Effector memory CD4-positive, alpha-beta T cell (primary cell): Measurements from ENCODE around the gene PABPN1L.

Experiments used
- DNase-seq, 3 donors: peaks; one replicate each; pipeline ENCODE4 v3.0.0-alpha.2; 2020
- H3K27ac ChIP-seq: 2 replicates; pipeline ENCODE4 v1.7.0; 2013; ENCODE audit warnings: mild to moderate bottlenecking, low read length, moderate library complexity; ENCODE audit not compliant: insufficient read depth, poor library complexity, severe bottlenecking
- H3K27me3 ChIP-seq: replicated peaks from 2 replicates; pipeline ENCODE4 v1.7.0; 2013; ENCODE audit warnings: mild to moderate bottlenecking, low read length; ENCODE audit not compliant: insufficient read depth, control insufficient read depth, poor library complexity, severe bottlenecking
- H3K36me3 ChIP-seq: 2 replicates; pipeline ENCODE4 v1.7.0; 2013; ENCODE audit warnings: mild to moderate bottlenecking, low read length, moderate library complexity; ENCODE audit not compliant: control insufficient read depth, insufficient read depth
- H3K4me1 ChIP-seq: 2 replicates; pipeline ENCODE4 v1.7.0; 2013; ENCODE audit warnings: low read length, mild to moderate bottlenecking; ENCODE audit not compliant: control insufficient read depth, insufficient read depth, poor library complexity, severe bottlenecking
- H3K4me3 ChIP-seq: 2 replicates; pipeline ENCODE4 v1.7.0; 2013; ENCODE audit warnings: low read length, low read depth, mild to moderate bottlenecking; ENCODE audit not compliant: insufficient read depth, poor library complexity, severe bottlenecking
- H3K9me3 ChIP-seq: 2 replicates; pipeline ENCODE4 v1.7.0; 2013; ENCODE audit warnings: mild to moderate bottlenecking, low read length, moderate library complexity; ENCODE audit not compliant: control insufficient read depth

PABPN1L gene

DNA sequence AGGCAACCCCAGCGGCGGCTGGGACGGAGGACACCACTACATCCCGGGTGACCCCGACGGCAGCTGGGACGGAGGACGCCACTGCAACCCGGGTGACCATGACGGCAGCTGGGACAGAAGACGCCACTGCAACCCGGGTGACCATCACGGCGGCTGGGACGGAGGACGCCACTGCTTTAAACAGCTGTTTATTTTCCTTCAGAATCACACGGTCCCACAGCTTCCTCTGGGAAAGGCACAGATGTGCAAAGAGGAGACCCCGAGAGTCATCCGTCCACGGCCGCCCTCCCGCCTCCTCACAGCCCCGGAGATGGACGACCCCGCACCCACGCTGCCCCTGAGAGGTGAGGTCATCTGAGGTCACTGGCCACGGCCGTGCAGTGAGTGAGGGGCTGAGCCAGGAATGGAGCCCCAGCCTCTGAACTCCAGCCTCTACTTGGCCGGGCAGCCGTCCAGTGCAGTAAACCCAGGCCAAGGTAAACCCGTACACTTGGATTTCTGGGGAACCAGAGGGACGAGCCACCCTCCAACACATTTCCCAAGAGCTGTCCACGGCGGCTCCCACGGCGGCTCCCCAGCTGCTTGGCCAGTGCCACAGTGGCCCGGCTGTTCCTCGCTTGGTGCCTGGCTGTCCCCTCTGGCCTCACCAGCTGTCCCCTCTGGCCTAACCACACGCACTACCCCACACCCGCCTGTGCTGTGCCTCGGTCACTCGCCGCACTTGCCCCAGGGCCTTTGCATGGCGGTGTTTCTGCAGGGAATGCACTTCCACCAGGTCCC, 43.2 kb upstream of the PABPN1L start:
- Histone ChIP-seq H3K27me3 (no peaks in the 10 kb centered on the region), H3K4me3 (no peak overlapping the region), H3K27ac (no peak overlapping the region), H3K9me3 (no peaks in the 10 kb centered on the region), H3K4me1 (no peaks in the 10 kb centered on the region), H3K36me3 (no peaks in the 10 kb centered on the region)
- no peak for DNase-seq

DNA sequence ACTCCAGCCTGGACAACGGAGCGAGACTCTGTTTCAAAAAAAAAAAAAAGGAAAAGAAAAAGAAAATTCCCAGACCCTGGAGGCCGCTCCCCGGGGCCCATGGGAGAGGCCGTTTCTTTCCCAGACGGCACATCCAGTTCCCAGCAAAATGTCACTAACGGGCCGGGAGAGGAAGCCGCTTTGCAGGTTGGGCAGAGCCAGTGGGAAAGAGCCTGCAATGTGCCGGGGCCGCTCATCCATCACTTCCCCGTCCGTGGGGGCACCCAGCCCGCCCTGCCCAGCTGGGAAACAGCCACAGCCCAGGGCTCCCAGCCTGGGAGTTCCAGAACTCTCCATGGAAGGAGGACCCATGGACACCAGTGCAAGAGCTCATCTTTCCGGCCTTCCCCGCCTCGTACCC, 41.8 kb upstream of the PABPN1L start:
- no peak for DNase-seq
- Histone ChIP-seq H3K4me3 (no peak overlapping the region), H3K27me3 (no peaks in the 10 kb centered on the region), H3K9me3 (no peaks in the 10 kb centered on the region), H3K36me3 (no peaks in the 10 kb centered on the region), H3K27ac (no peak overlapping the region), H3K4me1 (no peaks in the 10 kb centered on the region)

DNA sequence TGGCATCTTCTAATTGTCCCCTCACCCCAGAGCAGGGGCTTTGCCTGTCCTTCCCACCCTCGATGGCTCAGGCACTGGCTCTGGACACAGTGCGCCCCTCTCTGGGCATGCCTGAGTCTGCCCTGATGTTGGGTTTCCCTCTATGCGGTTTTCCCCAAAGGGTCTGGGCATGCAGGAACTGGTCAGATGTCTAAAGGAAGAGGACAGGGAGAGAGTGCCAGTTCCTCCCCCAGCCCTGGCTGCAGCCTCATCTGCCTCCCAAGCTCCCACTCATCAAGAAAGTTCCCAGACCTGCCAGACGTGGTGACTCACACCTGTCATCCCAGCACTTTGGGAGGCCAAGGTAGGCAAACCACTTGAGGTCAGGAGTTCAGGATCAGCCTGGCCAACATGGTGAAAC, 41.3 kb upstream of the PABPN1L start:
- H3K4me3 ChIP-seq = no peak overlapping the region
- no peaks in the 10 kb centered on the region for H3K36me3 ChIP-seq
- no peak for DNase-seq
- no peaks in the 10 kb centered on the region for H3K4me1 ChIP-seq
- no peak overlapping the region for H3K27ac ChIP-seq
- H3K27me3 ChIP-seq = no peaks in the 10 kb centered on the region
- no peaks in the 10 kb centered on the region for H3K9me3 ChIP-seq

DNA sequence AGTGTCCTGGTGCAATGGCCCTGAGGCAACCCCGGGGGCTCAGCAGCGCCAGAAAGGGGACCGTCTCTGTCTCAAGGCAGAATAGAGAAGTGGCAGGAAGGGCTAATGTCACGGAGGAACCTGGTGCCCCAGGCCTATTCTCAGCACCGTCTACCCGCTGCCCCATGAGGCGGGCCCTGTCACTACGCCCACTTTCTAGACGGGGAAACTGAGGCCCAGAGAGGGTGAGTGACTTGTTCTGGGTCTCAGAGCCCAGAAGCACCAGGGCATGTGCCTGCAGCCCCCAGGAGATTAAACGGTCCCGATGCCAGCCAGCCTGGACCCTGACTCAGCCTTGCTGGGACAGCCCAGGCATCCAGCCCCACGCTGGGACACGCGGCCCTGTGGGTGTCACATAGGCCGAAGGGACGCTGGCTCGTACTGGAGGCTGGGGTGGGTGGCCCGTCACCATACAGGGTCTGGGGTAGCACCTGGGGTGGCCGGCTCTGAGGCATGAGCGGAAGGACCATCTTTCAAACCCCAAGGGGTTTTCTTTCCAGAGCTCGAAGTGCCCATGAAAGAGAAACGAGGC, 40.2 kb upstream of the PABPN1L start:
- Histone ChIP-seq H3K9me3 (no peaks in the 10 kb centered on the region), H3K4me3 (no peak overlapping the region), H3K36me3 (no peaks in the 10 kb centered on the region), H3K27ac (no peak overlapping the region), H3K27me3 (no peaks in the 10 kb centered on the region), H3K4me1 (no peaks in the 10 kb centered on the region)
- DNase-seq = no peak

DNA sequence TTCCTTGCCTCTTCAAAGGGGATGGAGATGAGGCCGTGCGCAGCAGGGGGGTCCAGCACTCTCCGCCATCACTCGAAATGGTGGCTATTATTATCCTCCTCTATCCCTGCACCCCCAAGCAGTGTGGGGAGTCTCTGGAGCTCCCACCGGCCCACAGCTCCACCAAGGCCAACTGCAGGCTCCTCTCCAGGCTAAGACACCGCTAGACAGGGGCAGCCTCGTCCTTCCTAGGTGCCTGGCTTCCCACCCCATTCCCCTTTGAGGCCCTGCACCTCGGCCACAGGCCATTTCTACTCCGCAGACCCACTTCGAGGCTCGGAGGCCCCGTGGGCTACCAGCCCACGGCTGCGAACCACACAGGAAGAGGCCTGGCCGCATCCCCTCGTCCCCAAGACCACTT, 39.6 kb upstream of the PABPN1L start:
- no peak for DNase-seq
- Histone ChIP-seq H3K36me3 (no peaks in the 10 kb centered on the region), H3K4me3 (no peak overlapping the region), H3K4me1 (no peaks in the 10 kb centered on the region), H3K27me3 (no peaks in the 10 kb centered on the region), H3K9me3 (no peaks in the 10 kb centered on the region), H3K27ac (no peak overlapping the region)

DNA sequence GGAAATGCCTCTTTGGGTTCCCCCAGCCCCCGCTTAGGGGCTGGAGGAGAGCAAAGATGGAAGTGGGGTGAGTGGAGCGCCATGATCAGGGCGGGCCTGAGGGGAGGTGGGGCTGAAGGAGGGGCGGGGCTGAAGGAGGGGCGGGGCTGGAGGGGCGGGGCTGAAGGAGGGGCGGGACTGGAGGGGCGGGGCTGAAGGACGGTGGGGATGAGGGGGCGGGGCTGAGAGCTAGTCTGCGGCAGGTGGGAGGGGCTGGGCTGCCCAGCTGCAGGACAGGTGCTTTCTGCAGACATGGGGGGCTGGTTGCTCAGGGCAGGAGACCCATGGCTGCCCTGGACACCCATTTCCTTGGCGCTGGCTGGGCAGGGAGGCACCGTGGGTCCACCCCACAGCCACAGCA, 39.1 kb upstream of the PABPN1L start:
- Histone ChIP-seq H3K4me1 (no peaks in the 10 kb centered on the region), H3K27me3 (no peaks in the 10 kb centered on the region), H3K9me3 (no peaks in the 10 kb centered on the region), H3K27ac (no peak overlapping the region), H3K36me3 (no peaks in the 10 kb centered on the region), H3K4me3 (no peak overlapping the region)
- DNase-seq = no peak

DNA sequence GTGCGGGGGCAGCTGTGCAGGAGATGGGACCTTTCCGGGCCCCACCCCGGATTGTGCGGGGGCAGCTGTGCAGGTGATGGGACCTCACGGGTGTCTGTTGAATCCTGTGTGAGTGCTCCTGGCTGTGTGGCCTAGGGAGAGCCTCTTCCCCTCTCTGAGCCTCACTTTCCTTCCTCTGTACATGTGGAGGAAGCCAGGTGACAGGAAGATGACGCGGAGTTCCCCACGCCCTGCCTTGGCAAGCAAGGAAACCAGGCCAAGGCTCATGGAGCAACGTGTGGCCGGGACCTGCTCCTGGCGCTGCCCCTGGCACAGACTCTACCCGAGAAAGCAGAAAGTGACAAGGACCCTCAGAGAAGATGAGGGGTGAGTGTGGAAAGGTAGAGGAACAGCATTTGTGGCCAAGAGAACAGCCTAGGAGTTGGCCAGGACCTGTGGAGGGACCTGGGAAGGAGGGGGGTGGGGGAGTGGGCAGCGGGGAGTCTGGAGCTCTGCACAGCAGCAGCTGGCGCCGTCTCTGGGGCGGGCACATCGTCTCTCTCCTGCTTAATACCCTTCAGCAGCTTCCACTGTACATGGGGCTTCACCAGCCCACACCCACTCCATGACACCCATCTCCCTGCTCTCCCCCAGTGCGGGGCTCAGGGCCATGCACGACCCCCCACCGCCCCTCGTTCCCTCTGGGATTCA, 38.4 kb upstream of the PABPN1L start:
- Histone ChIP-seq H3K27ac (no peak overlapping the region), H3K27me3 (no peaks in the 10 kb centered on the region), H3K4me1 (no peaks in the 10 kb centered on the region), H3K9me3 (no peaks in the 10 kb centered on the region), H3K36me3 (no peaks in the 10 kb centered on the region), H3K4me3 (no peak overlapping the region)
- DNase-seq = no peak

DNA sequence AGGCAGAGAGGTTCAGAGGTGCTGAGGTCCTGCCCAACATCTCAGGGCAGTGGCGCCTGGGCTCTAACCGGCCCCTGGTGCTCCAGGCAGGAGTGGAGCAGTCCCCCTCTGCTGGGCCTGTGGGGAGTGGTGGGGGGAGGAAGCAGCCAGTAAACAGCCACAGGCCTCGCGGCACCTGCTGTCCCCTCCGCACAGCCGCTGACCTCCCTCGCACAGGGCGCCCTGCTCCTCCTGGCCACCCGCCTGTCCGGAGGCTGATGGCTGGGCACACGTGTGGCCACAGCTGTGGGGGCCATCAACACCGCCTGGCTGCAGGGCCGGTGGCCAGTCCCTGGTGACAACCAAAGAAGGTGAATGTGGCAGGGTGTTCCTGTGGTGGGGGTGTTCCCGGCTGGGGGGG, 36.8 kb upstream of the PABPN1L start:
- H3K36me3 ChIP-seq = no peaks in the 10 kb centered on the region
- DNase-seq = no peak
- no peaks in the 10 kb centered on the region for H3K27me3 ChIP-seq
- H3K4me1 ChIP-seq = no peaks in the 10 kb centered on the region
- H3K4me3 ChIP-seq = no peak overlapping the region
- H3K9me3 ChIP-seq = no peaks in the 10 kb centered on the region
- H3K27ac ChIP-seq = no peak overlapping the region

DNA sequence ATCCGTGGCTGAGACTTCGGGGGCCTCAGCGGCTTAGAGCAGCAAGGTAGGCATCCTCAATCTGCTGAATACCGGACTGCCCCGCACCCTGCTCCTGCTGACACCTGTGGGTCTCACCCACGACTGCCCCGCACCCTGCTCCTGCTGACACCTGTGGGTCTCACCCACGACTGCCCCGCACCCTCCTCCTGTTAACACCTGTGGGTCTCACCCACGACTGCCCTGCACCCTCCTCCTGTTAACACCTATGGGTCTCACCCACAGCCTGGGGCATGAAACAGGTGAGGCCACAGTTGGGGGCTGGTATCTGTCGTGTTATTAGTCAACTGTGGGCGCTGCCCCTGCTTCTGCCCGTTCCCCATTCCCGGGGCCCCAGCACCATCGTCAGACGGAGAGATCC, 36.3 kb upstream of the PABPN1L start:
- Histone ChIP-seq H3K4me1 (no peaks in the 10 kb centered on the region), H3K36me3 (no peaks in the 10 kb centered on the region), H3K27ac (no peak overlapping the region), H3K9me3 (no peaks in the 10 kb centered on the region), H3K27me3 (no peaks in the 10 kb centered on the region), H3K4me3 (no peak overlapping the region)
- no peak for DNase-seq

DNA sequence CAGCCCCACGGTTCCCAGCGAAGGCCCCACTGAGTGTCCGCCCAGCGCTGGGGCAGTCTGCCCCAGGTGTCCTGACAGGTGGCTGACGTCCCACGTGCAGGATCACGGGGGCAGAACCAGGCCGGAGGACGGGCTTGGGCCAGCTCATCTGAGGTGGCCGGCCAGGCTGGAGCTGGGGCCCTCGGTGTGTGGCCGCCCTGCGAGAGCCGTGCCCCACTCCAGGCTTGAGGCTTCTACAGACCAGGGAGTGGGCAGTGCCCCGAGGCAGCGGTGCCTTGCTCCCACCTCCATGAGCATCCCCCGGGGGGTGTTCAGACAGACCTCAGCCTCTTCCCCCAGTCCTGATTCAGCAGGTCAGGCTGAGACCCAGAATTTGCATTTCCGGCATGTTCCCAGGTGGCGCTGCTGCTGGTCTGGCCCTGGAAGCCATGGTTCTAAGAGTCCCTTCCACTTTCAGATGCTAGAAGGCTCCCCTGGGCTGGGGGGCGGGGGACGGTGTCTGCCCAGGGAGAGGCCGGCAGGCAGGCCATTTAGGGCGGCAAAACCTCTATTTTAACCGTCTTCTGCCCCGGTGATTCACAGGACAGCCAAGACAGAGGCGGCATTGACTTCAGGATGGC, 35.4 kb upstream of the PABPN1L start:
- H3K36me3 ChIP-seq = no peaks in the 10 kb centered on the region
- no peak for DNase-seq

More for the DNA sequence above, 35.4 kb upstream of the PABPN1L start:
- H3K4me3 ChIP-seq = no peak overlapping the region
- no peaks in the 10 kb centered on the region for H3K27me3 ChIP-seq
- H3K4me1 ChIP-seq = no peaks in the 10 kb centered on the region
- H3K27ac ChIP-seq = no peak overlapping the region
- H3K9me3 ChIP-seq = no peaks in the 10 kb centered on the region
